ENCODE results near the gene ANKS1B. TPM values are rescaled to one million over a fixed set of nuclear protein-coding genes. Genes with fewer than 3 reads are reported as not detected.

The ANKS1B gene
- total RNA-seq, 1 experiment from 2014 or later: 0.54 TPM

DNA sequence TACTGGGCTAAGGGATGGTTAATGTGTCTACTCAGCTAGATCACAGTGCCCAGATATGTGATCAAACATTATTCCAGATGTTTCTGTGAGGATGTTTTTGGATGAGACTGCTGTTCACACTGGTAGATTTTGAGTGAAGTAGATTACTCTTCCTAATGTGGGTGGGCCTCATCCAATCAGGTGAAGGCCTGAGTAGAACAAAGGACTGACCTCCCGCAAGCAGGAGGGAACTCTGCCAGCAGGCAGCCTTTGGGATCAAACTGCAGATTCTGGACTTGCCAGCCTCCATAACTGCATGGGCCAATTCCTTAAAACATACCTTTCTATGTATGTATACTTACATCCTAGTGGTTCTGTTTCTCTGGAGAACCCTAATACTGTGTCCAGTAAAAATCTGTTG, 1120.4 kb downstream of the ANKS1B start:
- H3K27me3 ChIP-seq (ENCODE audit: insufficient read depth, low read length): peaks cover 53% of the 10 kb centered on the region
- no peaks in the 10 kb centered on the region for H3K9me3 ChIP-seq (ENCODE audit: control insufficient read depth in 1 of 2, insufficient read depth in 1 of 2, low read depth in 1 of 2, low read length in 2 of 2)
- H4K20me1 ChIP-seq (ENCODE audit: insufficient read depth): no peaks in the 10 kb centered on the region
- BruUV-seq (replicated peaks): no TSS peak
- H3K79me2 ChIP-seq (ENCODE audit: insufficient read depth, low read length): no peaks in the 10 kb centered on the region
- no peak overlapping the region for H3K4me3 ChIP-seq (replicated peaks in 1 of 2; ENCODE audit: low read depth in 1 of 2, low read length in 2 of 2)
- no peak overlapping the region for H3K4me2 ChIP-seq (ENCODE audit: low read length)
- H3K9me2 ChIP-seq (ENCODE audit: insufficient read depth): no peaks in the 10 kb centered on the region
- intact Hi-C loops (cut with micrococcal nuclease): no loop called here
- H3K36me3 ChIP-seq (ENCODE audit: control insufficient read depth in 1 of 2, insufficient read depth in 2 of 2, low read length in 2 of 2): no peaks in the 10 kb centered on the region
- no peak overlapping the region for H3K9ac ChIP-seq (ENCODE audit: low read length)
- no peak overlapping the region for H3K27ac ChIP-seq (ENCODE audit: low read depth, low read length)
- POLR2A ChIA-PET: no interaction called here
- DNase-seq (ENCODE audit: low read depth, low spot score): no peak
- CTCF ChIA-PET: no interaction called here
- no peak for ATAC-seq
- no peak overlapping the region for H2AFZ ChIP-seq (ENCODE audit: low read depth, low read length, poor library complexity, severe bottlenecking)
- RAD21 ChIA-PET (ENCODE audit: low non-redundant PET in 1 of 2, low total read pairs in 2 of 2, uncharacterized antibody in 2 of 2, unreplicated experiment in 2 of 2): no interaction called here
- no peak for TF ChIP-seq SRF (IDR thresholded peaks at IDR 0.05; ENCODE audit: low read depth)
- TF ChIP-seq EGR1 (IDR thresholded peaks at IDR 0.05; ENCODE audit: low read depth): no peak
- TF ChIP-seq CEBPB (IDR thresholded peaks at IDR 0.05; ENCODE audit: low read depth): no peak
- no peak for TF ChIP-seq YY1 (IDR thresholded peaks at IDR 0.05; ENCODE audit: extremely low read depth, insufficient replicate concordance, low read depth, low read length)
- TF ChIP-seq CBX3 (IDR thresholded peaks at IDR 0.05; ENCODE audit: low read depth): no peak
- no peak for TF ChIP-seq TCF7L2 (IDR thresholded peaks at IDR 0.05; ENCODE audit: borderline replicate concordance, extremely low read depth, insufficient read depth, insufficient read length)
- TF ChIP-seq SIN3A (IDR thresholded peaks at IDR 0.05; ENCODE audit: low read depth): no peak
- no peak for TF ChIP-seq JUND (IDR thresholded peaks at IDR 0.05)
- TF ChIP-seq, protein P1, sequence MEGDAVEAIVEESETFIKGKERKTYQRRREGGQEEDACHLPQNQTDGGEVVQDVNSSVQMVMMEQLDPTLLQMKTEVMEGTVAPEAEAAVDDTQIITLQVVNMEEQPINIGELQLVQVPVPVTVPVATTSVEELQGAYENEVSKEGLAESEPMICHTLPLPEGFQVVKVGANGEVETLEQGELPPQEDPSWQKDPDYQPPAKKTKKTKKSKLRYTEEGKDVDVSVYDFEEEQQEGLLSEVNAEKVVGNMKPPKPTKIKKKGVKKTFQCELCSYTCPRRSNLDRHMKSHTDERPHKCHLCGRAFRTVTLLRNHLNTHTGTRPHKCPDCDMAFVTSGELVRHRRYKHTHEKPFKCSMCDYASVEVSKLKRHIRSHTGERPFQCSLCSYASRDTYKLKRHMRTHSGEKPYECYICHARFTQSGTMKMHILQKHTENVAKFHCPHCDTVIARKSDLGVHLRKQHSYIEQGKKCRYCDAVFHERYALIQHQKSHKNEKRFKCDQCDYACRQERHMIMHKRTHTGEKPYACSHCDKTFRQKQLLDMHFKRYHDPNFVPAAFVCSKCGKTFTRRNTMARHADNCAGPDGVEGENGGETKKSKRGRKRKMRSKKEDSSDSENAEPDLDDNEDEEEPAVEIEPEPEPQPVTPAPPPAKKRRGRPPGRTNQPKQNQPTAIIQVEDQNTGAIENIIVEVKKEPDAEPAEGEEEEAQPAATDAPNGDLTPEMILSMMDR (IDR thresholded peaks at IDR 0.05 in 2 of 3, conservative IDR thresholded peaks at IDR 0.05 in 1 of 3; ENCODE audit: borderline replicate concordance in 1 of 3, insufficient read depth in 1 of 3, low read depth in 2 of 3, low read length in 2 of 3): no peak
- TF ChIP-seq, protein P2, sequence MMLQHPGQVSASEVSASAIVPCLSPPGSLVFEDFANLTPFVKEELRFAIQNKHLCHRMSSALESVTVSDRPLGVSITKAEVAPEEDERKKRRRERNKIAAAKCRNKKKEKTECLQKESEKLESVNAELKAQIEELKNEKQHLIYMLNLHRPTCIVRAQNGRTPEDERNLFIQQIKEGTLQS (IDR thresholded peaks at IDR 0.05): no peak
- no peak for TF ChIP-seq RAD21 (IDR thresholded peaks at IDR 0.05; ENCODE audit: low read depth)
- no peak for TF ChIP-seq POLR2AphosphoS5 (IDR thresholded peaks at IDR 0.05; ENCODE audit: low read depth, low read length)
- no peak for TF ChIP-seq FOSL1 (IDR thresholded peaks at IDR 0.05; ENCODE audit: low read depth)
- TF ChIP-seq SP1 (IDR thresholded peaks at IDR 0.05; ENCODE audit: low read depth): no peak
- no peak for TF ChIP-seq ZFX (IDR thresholded peaks at IDR 0.05)
- TF ChIP-seq, protein P3, sequence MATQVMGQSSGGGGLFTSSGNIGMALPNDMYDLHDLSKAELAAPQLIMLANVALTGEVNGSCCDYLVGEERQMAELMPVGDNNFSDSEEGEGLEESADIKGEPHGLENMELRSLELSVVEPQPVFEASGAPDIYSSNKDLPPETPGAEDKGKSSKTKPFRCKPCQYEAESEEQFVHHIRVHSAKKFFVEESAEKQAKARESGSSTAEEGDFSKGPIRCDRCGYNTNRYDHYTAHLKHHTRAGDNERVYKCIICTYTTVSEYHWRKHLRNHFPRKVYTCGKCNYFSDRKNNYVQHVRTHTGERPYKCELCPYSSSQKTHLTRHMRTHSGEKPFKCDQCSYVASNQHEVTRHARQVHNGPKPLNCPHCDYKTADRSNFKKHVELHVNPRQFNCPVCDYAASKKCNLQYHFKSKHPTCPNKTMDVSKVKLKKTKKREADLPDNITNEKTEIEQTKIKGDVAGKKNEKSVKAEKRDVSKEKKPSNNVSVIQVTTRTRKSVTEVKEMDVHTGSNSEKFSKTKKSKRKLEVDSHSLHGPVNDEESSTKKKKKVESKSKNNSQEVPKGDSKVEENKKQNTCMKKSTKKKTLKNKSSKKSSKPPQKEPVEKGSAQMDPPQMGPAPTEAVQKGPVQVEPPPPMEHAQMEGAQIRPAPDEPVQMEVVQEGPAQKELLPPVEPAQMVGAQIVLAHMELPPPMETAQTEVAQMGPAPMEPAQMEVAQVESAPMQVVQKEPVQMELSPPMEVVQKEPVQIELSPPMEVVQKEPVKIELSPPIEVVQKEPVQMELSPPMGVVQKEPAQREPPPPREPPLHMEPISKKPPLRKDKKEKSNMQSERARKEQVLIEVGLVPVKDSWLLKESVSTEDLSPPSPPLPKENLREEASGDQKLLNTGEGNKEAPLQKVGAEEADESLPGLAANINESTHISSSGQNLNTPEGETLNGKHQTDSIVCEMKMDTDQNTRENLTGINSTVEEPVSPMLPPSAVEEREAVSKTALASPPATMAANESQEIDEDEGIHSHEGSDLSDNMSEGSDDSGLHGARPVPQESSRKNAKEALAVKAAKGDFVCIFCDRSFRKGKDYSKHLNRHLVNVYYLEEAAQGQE (IDR thresholded peaks at IDR 0.05; ENCODE audit: low read depth): no peak
- no peak for TF ChIP-seq ELF1 (IDR thresholded peaks at IDR 0.05; ENCODE audit: borderline replicate concordance, low read depth)
- TF ChIP-seq POLR2A (IDR thresholded peaks at IDR 0.05; ENCODE audit: borderline replicate concordance, extremely low read depth, insufficient read depth, insufficient read length): no peak
- no peak for TF ChIP-seq ZNF274 (IDR thresholded peaks at IDR 0.05; ENCODE audit: low read depth, low read length)
- TF ChIP-seq EZH2 (IDR thresholded peaks at IDR 0.05): no peak
- no peaks in the 10 kb centered on the region for H3K4me1 ChIP-seq (ENCODE audit: control insufficient read depth in 1 of 2, insufficient read depth in 2 of 2, low read length in 2 of 2)

Measured in HCT116 (cell line).